H9 (cell line): ENCODE measurements around the gene BPGM. TPM values are rescaled to one million over a fixed set of nuclear protein-coding genes. Genes with fewer than 3 reads are reported as not detected.

Source experiments
- DNase-seq: peaks from one replicate; pipeline ENCODE4 v3.0.0-alpha.2; 2017
- H2AFZ ChIP-seq: one replicate; pipeline ENCODE4 v1.6.1; 2013; ENCODE audit warnings: mild to moderate bottlenecking, low read length, control low read depth, moderate library complexity
- H2AK5ac ChIP-seq: 2 replicates; pipeline ENCODE4 v1.6.1; 2013; ENCODE audit warnings: low read length, control low read depth, mixed read lengths; ENCODE audit not compliant: insufficient read length
- H2BK120ac ChIP-seq: one replicate; pipeline ENCODE4 v1.6.1; 2013; ENCODE audit warnings: low read depth, mild to moderate bottlenecking, low read length, control low read depth, inconsistent platforms; ENCODE audit not compliant: poor library complexity, severe bottlenecking
- H2BK12ac ChIP-seq: 2 replicates; pipeline ENCODE4 v1.6.1; 2013; ENCODE audit warnings: low read length, control low read depth, mixed read lengths, low read depth; ENCODE audit not compliant: insufficient read length
- H2BK15ac ChIP-seq: 2 replicates; pipeline ENCODE4 v1.6.1; 2013; ENCODE audit warnings: low read depth, low read length, control low read depth
- H2BK20ac ChIP-seq: one replicate; pipeline ENCODE4 v1.6.1; 2013; ENCODE audit warnings: low read depth, mild to moderate bottlenecking, low read length, control low read depth, inconsistent platforms; ENCODE audit not compliant: poor library complexity, severe bottlenecking
- H2BK5ac ChIP-seq: 2 replicates; pipeline ENCODE4 v1.6.1; 2013; ENCODE audit warnings: low read length, control low read depth, mixed read lengths; ENCODE audit not compliant: insufficient read length
- H3K14ac ChIP-seq: 2 replicates; pipeline ENCODE4 v1.6.1; 2013; ENCODE audit warnings: low read length, control low read depth; ENCODE audit not compliant: insufficient read depth
- H3K18ac ChIP-seq: 2 replicates; pipeline ENCODE4 v1.6.1; 2013; ENCODE audit warnings: low read depth, mild to moderate bottlenecking, mixed read lengths, low read length, control low read depth; ENCODE audit not compliant: insufficient read length
- H3K23ac ChIP-seq: 2 replicates; pipeline ENCODE4 v1.6.1; 2013; ENCODE audit warnings: low read length, control low read depth, mixed read lengths, low read depth; ENCODE audit not compliant: insufficient read length
- H3K23me2 ChIP-seq: 2 replicates; pipeline ENCODE4 v1.6.1; 2013; ENCODE audit warnings: low read depth, mild to moderate bottlenecking, mixed read lengths, low read length, control low read depth; ENCODE audit not compliant: insufficient read length, poor library complexity, severe bottlenecking
- H3K27ac ChIP-seq: 2 replicates; pipeline ENCODE4 v1.5.1; 2013; ENCODE audit warnings: low read length, control low read depth, mixed read lengths, low read depth; ENCODE audit not compliant: insufficient read length
- H3K27me3 ChIP-seq: 2 replicates; pipeline ENCODE4 v1.6.1; 2013; ENCODE audit warnings: low read length, control low read depth, inconsistent platforms; ENCODE audit not compliant: insufficient read depth
- H3K4ac ChIP-seq: 2 replicates; pipeline ENCODE4 v1.6.1; 2013; ENCODE audit warnings: low read depth, mild to moderate bottlenecking, control low read depth, inconsistent platforms, low read length, moderate library complexity
- H3K4me1 ChIP-seq: 2 replicates; pipeline ENCODE4 v1.6.1; 2013; ENCODE audit warnings: low read length, control low read depth, inconsistent platforms; ENCODE audit not compliant: insufficient read depth
- H3K4me2 ChIP-seq: 2 replicates; pipeline ENCODE4 v1.6.1; 2013; ENCODE audit warnings: low read length, control low read depth, mixed read lengths; ENCODE audit not compliant: insufficient read length, insufficient read depth
- H3K56ac ChIP-seq: 2 replicates; pipeline ENCODE4 v1.6.1; 2013; ENCODE audit warnings: low read depth, mild to moderate bottlenecking, mixed read lengths, low read length, control low read depth; ENCODE audit not compliant: insufficient read length
- H3K79me1 ChIP-seq: 2 replicates; pipeline ENCODE4 v1.6.1; 2013; ENCODE audit warnings: low read depth, mild to moderate bottlenecking, moderate library complexity, low read length, control low read depth, inconsistent platforms; ENCODE audit not compliant: insufficient read depth, poor library complexity, severe bottlenecking
- H3K79me2 ChIP-seq: 2 replicates; pipeline ENCODE4 v1.6.1; 2013; ENCODE audit warnings: low read length, control low read depth, inconsistent platforms; ENCODE audit not compliant: insufficient read depth
- H3K9ac ChIP-seq: 2 replicates; pipeline ENCODE4 v1.6.1; 2013; ENCODE audit warnings: low read length, control low read depth, mixed read lengths; ENCODE audit not compliant: insufficient read length; ENCODE audit errors: extremely low read depth
- H3K9me3 ChIP-seq: one replicate; pipeline ENCODE4 v1.6.1; 2013; ENCODE audit warnings: low read depth, low read length, inconsistent platforms; ENCODE audit not compliant: control insufficient read depth
- H3T11ph ChIP-seq: one replicate; pipeline ENCODE4 v1.6.1; 2013; ENCODE audit warnings: mild to moderate bottlenecking, low read length, control low read depth, inconsistent platforms
- H4K20me1 ChIP-seq: one replicate; pipeline ENCODE4 v1.6.1; 2013; ENCODE audit not compliant: control insufficient read depth, insufficient read length, insufficient read depth
- H4K5ac ChIP-seq: 2 replicates; pipeline ENCODE4 v1.6.1; 2013; ENCODE audit warnings: low read depth, mild to moderate bottlenecking, mixed read lengths, low read length, control low read depth; ENCODE audit not compliant: insufficient read length
- H4K8ac ChIP-seq: replicated peaks from 2 replicates; pipeline ENCODE4 v1.6.1; 2013; ENCODE audit warnings: low read length, control low read depth, mixed read lengths, low read depth; ENCODE audit not compliant: insufficient read length
- H4K91ac ChIP-seq: 2 replicates; pipeline ENCODE4 v1.6.1; 2013; ENCODE audit warnings: low read depth, mild to moderate bottlenecking, moderate library complexity, mixed read lengths, low read length, control low read depth; ENCODE audit not compliant: insufficient read length
- H3K27ac Mint-ChIP-seq, 3 experiments: 2 replicates in 2 of 3; 3 replicates in 1 of 3; pipeline ENCODE4 v1.8.0; 2020 to 2021; ENCODE audit warnings: mixed read lengths in 3 of 3, mild to moderate bottlenecking in 1 of 3, moderate library complexity in 1 of 3
- H3K27me3 Mint-ChIP-seq: 2 replicates; pipeline ENCODE4 v1.8.0; 2021; ENCODE audit warnings: low read depth, mild to moderate bottlenecking, moderate library complexity, mixed read lengths
- H3K36me3 Mint-ChIP-seq, 3 experiments: 2 replicates in 2 of 3; 3 replicates in 1 of 3; pipeline ENCODE4 v1.8.0; 2020 to 2021; ENCODE audit warnings: low read depth in 3 of 3, mixed read lengths in 3 of 3; ENCODE audit not compliant: insufficient read depth in 1 of 3
- H3K4me1 Mint-ChIP-seq, 2 experiments: 2 replicates each; pipeline ENCODE4 v1.8.0; 2020; ENCODE audit warnings: mixed read lengths in 2 of 2
- H3K4me3 Mint-ChIP-seq, 2 experiments: 2 replicates in 1 of 2; 3 replicates in 1 of 2; pipeline ENCODE4 v1.8.0; 2020 to 2021; ENCODE audit warnings: mild to moderate bottlenecking in 2 of 2, mixed read lengths in 2 of 2, moderate library complexity in 1 of 2
- H3K9me3 Mint-ChIP-seq, 2 experiments: 2 replicates in 1 of 2; 3 replicates in 1 of 2; pipeline ENCODE4 v1.8.0; 2020; ENCODE audit warnings: mild to moderate bottlenecking in 2 of 2, mixed read lengths in 2 of 2, moderate library complexity in 1 of 2
- WGBS: extraction: QIAGEN DNeasy Blood & Tissue Kit; methylation state at CpG from one replicate; pipeline ENCODE4 v1.1.7; 2013; ENCODE audit warnings: missing lambda C conversion rate, low lambda C conversion rate, mixed read lengths; ENCODE audit not compliant: insufficient read length; ENCODE audit errors: extremely low coverage; 5-methylcytosine and 5-hydroxymethylcytosine counted together
- total RNA-seq: library from RNA; stranded (reverse); gene quantifications from 2 replicates; pipeline ENCODE4 v1.2.1, GENCODE V29; 2021
- TF ChIP-seq, protein P1 (sequence below): fragments of 200-600 bp; sonication (generic); conservative IDR thresholded peaks from 3 replicates; pipeline ENCODE4 v1.8.0; 2021; ENCODE audit warnings: antibody characterized with exemption, mild to moderate bottlenecking

The BPGM gene
- total RNA-seq, 1 experiment from 2014 or later, result 14.4 TPM

DNA sequence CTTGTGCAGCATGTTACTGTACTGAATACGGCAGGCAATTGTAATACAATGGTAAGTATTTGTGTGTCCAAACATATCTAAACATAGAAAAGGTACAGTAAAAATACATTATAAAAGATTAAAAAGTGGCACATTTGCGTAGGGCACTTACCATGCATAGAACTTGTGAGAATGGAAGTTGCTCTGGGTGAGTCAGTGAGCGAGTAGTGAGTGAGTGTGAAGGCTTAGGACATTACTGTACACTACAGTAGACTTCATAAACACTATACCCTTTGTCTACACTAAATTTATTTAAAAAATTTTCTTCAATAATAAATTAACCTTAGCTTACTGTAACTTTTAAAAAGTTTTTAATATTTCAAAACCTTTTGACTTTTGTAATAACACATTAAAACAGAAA is 37.5 kb downstream of the BPGM start:
- Mint-ChIP-seq H3K36me3 (peaks cover 0 to 6% (median 0%) of the 10 kb centered on the region in 3 experiments; a peak in 2 of 7 replicates), H3K4me3 (no peak overlapping the region), H3K27me3 (no peaks in the 10 kb centered on the region), H3K4me1 (peaks cover 4 to 5% of the 10 kb centered on the region in 2 experiments; a peak in 2 of 4 replicates), H3K27ac (no peak overlapping the region), H3K9me3 (no peaks in the 10 kb centered on the region)
- DNase-seq, result no peak
- no peak overlapping the region for H3K9ac ChIP-seq
- no peak overlapping the region for H3T11ph ChIP-seq
- no peak overlapping the region for H4K91ac ChIP-seq
- no peak overlapping the region for H2BK15ac ChIP-seq
- H2BK5ac ChIP-seq, result no peak overlapping the region
- H3K9me3 ChIP-seq, result no peaks in the 10 kb centered on the region
- H3K14ac ChIP-seq, result no peak overlapping the region
- H3K23ac ChIP-seq, result no peak overlapping the region
- no peaks in the 10 kb centered on the region for H3K23me2 ChIP-seq
- H2BK12ac ChIP-seq, result no peak overlapping the region
- TF ChIP-seq, protein P1, sequence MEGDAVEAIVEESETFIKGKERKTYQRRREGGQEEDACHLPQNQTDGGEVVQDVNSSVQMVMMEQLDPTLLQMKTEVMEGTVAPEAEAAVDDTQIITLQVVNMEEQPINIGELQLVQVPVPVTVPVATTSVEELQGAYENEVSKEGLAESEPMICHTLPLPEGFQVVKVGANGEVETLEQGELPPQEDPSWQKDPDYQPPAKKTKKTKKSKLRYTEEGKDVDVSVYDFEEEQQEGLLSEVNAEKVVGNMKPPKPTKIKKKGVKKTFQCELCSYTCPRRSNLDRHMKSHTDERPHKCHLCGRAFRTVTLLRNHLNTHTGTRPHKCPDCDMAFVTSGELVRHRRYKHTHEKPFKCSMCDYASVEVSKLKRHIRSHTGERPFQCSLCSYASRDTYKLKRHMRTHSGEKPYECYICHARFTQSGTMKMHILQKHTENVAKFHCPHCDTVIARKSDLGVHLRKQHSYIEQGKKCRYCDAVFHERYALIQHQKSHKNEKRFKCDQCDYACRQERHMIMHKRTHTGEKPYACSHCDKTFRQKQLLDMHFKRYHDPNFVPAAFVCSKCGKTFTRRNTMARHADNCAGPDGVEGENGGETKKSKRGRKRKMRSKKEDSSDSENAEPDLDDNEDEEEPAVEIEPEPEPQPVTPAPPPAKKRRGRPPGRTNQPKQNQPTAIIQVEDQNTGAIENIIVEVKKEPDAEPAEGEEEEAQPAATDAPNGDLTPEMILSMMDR, result no peak
- no peaks in the 10 kb centered on the region for H3K4me1 ChIP-seq
- no peak overlapping the region for H2AK5ac ChIP-seq
- H2BK20ac ChIP-seq, result no peak overlapping the region
- WGBS, result no CpG with 5 or more reads among the region's 3 CpGs
- no peaks in the 10 kb centered on the region for H4K20me1 ChIP-seq
- no peak overlapping the region for H4K8ac ChIP-seq
- H3K79me2 ChIP-seq, result no peaks in the 10 kb centered on the region
- H3K4ac ChIP-seq, result no peak overlapping the region
- no peak overlapping the region for H4K5ac ChIP-seq
- no peak overlapping the region for H3K27ac ChIP-seq
- H2AFZ ChIP-seq, result no peak overlapping the region
- H3K18ac ChIP-seq, result no peak overlapping the region
- H3K56ac ChIP-seq, result no peak overlapping the region
- H3K4me2 ChIP-seq, result no peak overlapping the region
- no peaks in the 10 kb centered on the region for H3K79me1 ChIP-seq
- no peaks in the 10 kb centered on the region for H3K27me3 ChIP-seq
- no peak overlapping the region for H2BK120ac ChIP-seq
